AG09319 (cell line): Measurements from ENCODE around the gene DIRAS1.

Experiments
- DNase-seq: peaks from one replicate; pipeline ENCODE4 v3.0.0-alpha.2; 2010; ENCODE audit warnings: low read depth; ENCODE audit errors: extremely low read depth
- CTCF ChIP-seq: IDR thresholded peaks from 2 replicates; pipeline ENCODE4 v1.5.1; 2011; ENCODE audit warnings: low read depth, mild to moderate bottlenecking, inconsistent platforms, low read length, moderate library complexity

DIRAS1 gene

DNA sequence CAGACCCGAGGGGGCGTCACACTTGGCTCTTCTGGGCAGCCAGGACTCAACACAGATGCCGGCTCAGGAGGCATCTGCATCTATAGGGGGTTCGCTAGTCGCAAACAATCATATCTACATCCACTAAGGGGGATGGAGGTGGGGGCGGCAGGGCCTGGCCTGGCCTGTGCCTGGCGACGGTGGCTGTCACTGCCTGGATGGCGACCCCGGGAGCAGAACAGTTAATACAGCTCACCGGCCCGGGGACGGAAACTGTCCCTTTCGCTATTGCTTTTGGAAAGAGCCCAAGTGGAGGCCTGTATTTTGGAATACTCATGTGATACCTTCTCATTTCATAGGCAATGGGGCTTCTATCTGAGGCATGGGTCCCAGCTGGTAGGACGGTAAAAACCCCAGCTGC is 44.2 kb upstream of the DIRAS1 start:
- DNase-seq: no peak
- no peak for TF ChIP-seq CTCF

DNA sequence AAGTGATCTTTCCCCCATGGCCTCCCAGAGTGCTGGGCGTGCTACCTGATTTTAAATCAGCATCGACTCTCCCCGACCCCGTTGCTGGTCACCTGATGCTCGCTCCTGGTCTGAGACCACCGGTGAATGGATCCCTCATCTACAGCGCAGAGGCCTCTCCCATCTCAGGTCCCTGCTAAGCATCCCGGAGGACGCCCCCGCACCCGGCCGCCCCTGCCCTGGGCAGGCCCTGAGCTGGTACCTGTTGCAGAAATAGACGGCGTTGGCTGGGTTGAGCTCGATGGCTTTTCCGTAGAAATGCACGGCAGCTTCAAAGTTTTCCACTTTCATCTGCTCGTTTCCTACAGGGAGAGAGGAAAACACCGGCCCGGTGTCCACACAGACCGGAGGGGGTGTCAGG is 43.8 kb upstream of the DIRAS1 start:
- no peak for DNase-seq
- TF ChIP-seq CTCF: no peak

DNA sequence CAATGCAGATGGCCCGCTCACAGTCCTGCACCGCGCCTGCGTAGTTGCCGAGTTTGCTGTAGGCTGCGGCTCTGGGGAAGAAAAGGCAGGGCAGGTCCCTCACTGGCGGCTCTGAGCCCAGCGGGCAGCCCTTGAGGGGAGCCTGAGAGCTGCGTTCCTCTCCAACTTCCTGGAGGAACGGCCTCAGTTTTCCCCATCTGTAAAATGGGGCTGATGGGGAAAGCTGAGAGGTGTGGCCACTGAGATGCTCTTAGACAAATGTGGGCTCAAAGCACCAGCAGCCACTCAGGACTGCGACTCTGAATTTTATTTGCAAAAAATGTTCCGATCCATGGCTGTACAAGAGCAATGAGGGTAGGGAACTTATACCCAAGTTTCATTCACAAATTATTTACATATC is 42.5 kb upstream of the DIRAS1 start:
- DNase-seq: no peak
- TF ChIP-seq CTCF: no peak

- no peak for DNase-seq
Observed at GRCh38 chr19:2762783-2763496, 41.8 kb upstream of the DIRAS1 start.

GRCh38 chr19:2761876-2762782 is 41.0 kb upstream of the DIRAS1 start:
- TF ChIP-seq CTCF: no peak
- no peak for DNase-seq

More at GRCh38 chr19:2762783-2763496, 41.8 kb upstream of the DIRAS1 start:
- no peak for TF ChIP-seq CTCF

GRCh38 chr19:2761309-2761677 is 40.1 kb upstream of the DIRAS1 start:
- TF ChIP-seq CTCF: no peak
- DNase-seq: no peak

GRCh38 chr19:2759965-2760364 is 38.8 kb upstream of the DIRAS1 start:
- TF ChIP-seq CTCF: no peak
- DNase-seq: no peak
